Activated CD8-positive, alpha-beta memory T cell treated with anti-CD3 and anti-CD28 coated beads, Interleukin-2, amount 50 U/mL, for 1 hour (primary cell): ENCODE measurements around the gene CTDSP1.
A peak's percentile ranks its signal among the peaks of the same experiment; 100 is the strongest.

Source experiments
- DNase-seq: peaks from one replicate; pipeline ENCODE4 v3.0.0-alpha.2; 2020; ENCODE audit errors: extremely low read depth

The CTDSP1 gene

DNA sequence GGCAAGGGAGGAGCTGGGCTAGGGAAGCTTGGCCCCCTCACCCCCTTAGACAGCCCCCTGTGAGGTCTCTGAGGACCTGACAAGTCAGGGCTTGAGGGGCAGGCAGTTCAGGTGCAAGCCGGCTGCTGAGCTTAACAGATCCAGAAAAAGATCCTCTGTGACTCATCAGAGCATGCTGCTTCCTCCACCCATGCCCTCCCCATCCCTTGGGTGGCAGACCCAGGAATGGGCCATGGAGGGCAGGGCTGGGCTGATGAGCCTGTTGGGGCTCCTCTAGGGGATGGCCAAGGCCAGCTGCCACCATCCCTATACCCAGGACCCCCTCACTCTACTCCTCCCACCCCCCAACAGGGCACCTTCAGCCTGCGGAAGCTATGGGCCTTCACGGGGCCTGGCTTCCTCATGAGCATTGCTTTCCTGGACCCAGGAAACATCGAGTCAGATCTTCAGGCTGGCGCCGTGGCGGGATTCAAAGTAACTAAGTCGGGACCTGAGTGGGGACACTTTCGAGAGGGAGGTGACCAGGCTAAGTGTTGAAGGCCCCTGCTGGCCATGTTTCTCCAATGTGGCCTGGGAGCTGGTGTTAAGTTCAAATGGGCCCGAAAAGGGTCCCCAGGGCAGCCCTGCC lies 15.7 kb upstream of the CTDSP1 start:
- no peak for DNase-seq

DNA sequence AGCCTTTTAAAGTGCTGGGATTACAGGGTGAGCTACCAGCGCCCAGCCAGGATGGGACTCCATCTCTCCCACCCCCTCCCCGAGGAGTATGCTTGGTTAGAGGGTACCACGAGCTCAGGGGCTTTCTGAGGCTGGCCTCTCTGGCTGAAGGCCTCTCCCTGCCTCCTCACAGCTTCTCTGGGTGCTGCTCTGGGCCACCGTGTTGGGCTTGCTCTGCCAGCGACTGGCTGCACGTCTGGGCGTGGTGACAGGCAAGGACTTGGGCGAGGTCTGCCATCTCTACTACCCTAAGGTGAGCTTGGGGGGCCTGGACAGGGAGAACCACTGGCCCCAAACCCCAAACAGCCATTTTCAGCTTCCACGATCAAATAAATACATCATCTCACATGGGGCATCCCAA lies 14.7 kb upstream of the CTDSP1 start:
- DNase-seq = no peak

DNA sequence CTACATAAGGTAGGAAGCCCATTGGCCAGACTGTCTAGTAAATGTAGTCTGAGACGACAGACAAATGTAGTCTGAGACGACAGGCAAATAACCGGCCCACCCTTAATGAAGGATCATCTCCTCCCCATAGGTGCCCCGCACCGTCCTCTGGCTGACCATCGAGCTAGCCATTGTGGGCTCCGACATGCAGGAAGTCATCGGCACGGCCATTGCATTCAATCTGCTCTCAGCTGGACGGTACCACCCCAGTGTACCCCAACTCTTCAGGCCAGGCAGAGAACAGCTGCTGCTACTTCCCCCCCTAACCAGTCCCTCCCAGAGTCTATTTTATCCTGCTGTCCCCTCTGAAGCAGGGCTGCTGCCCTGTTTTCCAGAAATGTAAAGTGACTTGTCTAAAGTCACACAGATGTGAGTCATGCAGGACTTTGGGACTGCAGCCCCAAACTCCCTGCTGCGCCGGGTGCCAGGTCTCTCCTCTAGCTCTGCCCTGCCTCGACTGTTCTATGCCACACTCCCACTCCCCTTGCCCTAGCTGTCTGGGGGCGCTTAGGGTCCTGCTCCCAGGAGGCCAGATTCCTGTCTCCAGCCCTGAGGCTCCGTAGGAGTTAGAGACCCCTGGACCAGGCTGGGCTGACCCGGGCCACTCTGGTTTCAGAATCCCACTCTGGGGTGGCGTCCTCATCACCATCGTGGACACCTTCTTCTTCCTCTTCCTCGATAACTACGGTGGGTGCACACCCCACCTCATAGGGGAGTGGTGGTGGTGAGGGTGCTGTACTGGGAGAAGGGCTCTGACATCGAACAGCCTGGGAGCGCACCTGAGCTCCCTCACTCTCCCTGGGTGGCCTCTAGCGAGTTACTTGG lies 12.9 kb upstream of the CTDSP1 start:
- DNase-seq = no peak

DNA sequence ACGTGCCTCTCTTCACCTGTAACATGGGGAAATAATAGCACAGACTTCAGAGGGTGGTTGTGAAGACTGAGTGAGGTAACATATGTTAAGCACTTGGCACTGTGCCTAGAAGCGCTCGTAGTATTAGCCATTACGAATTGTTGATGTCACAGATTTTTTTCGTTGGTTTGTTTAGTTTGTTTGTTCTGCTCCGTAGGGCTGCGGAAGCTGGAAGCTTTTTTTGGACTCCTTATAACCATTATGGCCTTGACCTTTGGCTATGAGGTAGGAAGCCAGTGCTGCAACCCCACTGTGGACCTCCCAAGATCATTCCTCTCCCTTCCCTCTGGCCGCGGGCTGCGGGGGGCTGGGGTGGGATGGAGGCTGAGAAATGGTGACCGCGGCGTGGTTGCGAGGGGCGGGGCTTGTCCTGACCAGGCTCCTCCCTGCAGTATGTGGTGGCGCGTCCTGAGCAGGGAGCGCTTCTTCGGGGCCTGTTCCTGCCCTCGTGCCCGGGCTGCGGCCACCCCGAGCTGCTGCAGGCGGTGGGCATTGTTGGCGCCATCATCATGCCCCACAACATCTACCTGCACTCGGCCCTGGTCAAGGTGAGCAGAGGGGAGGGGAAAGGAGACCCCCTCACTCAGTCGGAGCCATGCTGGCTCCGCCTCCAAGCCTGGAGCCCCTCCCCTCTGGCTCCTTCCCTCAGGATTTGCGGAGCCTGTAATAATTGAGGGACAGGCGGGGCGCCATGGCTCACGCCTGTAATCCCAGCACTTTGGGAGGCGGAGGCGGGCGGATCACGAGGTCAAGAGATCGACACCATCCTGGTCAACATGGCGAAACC lies 12.1 kb upstream of the CTDSP1 start:
- DNase-seq = no peak

DNA sequence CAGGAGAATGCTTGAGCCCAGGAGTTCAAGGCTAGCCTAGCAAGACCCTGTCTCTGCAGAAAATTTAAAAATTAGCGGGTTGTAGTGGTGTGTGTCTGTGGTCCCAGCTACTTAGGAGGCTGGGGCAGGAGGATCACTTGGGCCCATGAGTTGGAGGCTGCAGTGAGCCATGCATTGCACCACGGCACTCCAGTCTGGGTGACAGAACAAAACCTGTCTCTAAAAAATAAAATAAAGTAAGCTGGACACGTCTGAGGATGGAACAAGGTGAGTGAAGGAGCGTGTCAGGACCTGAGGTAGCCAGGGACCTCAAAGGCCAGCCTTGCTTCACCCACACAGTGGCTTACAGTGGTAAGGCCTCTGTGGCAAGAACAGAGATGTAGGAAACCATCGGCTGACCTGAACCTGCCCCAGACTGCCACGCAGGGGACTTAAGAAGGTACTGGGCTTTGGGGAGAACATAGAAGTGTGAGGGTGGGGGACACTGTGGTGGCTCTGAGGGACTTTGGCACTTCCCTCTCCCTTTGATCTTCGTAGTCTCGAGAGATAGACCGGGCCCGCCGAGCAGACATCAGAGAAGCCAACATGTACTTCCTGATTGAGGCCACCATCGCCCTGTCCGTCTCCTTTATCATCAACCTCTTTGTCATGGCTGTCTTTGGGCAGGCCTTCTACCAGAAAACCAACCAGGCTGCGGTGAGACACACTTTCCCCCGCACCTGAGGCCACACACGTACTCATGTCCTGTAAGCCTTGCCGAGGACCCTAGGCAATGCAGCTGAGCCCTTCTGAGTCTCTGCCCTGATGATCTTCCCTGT lies 10.1 kb upstream of the CTDSP1 start:
- DNase-seq = no peak

DNA sequence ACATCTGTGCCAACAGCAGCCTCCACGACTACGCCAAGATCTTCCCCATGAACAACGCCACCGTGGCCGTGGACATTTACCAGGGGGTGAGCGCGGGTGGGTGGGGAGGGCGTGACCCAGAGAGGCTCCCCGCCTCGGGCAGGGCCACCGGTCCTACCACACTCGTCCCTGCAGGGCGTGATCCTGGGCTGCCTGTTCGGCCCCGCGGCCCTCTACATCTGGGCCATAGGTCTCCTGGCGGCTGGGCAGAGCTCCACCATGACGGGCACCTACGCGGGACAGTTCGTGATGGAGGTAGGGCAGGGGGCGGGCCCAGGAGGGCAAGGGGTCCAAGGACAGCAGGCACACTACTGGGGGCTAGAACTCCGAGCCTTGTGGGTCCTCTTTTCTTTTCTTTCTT lies 8.5 kb upstream of the CTDSP1 start:
- DNase-seq = no peak

DNA sequence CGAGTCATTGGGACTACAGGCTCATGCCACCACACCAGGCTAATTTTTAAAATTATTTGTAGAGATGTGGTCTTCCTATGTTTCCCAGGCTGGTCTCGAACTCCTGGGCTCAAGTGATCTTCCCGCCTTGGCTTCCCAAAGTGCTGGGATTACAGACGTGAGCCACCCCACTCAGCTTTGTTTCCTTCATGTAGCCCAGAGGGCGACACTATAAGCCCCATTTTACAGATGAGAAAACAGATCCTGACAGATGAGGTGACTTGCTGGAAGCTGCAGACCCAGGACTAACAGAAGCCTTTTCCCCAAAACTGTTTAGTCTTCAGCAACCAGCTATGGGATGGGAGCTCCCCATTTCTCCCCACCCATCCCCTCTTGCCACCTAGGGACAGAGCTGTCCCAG lies 7.2 kb upstream of the CTDSP1 start:
- no peak for DNase-seq

DNA sequence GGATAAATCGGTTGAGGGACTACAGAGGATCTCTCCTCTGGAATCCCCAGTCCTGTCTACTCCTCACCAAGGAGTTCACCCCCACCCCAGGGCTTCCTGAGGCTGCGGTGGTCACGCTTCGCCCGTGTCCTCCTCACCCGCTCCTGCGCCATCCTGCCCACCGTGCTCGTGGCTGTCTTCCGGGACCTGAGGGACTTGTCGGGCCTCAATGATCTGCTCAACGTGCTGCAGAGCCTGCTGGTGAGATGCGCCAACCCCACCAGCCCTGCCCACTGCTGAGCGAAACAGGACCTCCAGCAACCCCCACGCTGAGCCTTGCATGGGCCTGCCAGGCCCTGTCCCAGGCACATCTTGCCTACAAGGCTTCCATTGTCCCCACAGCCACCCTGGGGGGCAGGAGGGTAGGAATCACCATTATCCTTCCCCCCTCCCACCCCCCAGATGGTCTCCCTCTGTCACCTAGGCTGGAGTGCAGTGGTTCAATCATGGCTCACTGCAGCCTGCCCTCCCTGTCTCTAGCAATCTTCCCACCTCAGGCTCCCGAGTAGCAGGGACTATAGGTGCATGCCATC lies 6.7 kb upstream of the CTDSP1 start:
- no peak for DNase-seq

DNA sequence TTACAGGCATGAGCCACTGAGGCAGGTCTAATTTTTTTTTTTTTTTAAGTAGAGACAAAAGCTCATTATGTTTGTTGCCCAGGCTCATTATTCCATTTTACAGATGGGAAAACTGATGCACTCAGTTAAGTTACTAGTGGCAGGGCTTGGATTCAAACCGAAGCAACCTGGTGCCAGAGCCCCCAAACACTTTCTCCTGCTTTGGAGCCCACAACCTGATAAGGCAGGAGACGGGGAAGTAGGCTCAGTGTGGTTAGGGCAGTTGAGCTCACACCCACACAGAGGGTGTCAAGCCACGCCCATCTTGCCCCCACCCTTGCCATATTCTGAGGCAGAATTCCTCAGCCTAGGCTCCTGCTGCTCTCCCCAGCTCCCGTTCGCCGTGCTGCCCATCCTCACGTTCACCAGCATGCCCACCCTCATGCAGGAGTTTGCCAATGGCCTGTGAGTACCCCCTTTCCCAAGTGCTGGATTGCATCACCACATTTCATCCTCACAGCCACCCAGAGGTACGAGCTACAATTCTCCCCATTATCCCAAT lies 5.8 kb upstream of the CTDSP1 start:
- no peak for DNase-seq

DNA sequence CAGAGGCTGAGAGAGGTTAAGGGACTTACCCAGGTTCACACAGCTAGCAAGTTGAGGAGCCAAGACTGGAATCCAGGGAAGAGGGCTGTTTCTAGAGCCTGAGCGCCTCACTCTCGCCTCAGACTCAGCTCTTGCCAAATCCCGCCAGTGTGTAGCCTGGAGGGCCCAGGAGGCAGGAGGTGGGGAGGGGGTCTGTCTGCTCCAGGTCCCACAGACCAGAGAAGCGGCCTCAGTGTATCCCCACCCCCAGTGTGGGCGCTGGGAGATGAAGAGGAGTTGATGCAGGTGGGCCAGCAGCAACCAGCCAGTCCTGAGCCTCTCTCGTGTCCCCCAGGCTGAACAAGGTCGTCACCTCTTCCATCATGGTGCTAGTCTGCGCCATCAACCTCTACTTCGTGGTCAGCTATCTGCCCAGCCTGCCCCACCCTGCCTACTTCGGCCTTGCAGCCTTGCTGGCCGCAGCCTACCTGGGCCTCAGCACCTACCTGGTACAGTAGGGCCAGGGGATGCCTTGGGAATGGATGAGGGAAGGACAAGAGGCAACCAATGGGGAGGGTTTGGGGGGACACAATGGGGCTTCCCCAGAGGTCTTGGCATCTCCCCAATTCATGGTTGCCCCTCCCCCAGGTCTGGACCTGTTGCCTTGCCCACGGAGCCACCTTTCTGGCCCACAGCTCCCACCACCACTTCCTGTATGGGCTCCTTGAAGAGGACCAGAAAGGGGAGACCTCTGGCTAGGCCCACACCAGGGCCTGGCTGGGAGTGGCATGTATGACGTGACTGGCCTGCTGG lies 5.2 kb upstream of the CTDSP1 start:
- no peak for DNase-seq

DNA sequence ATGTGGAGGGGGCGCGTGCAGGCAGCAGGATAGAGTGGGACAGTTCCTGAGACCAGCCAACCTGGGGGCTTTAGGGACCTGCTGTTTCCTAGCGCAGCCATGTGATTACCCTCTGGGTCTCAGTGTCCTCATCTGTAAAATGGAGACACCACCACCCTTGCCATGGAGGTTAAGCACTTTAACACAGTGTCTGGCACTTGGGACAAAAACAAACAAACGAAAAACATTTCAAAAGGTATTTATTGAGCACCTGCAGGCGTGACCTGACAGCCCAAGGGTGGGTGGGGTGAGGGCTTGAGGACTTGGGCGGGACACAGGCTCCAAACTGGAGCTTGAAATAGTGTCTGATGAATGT lies 4.6 kb upstream of the CTDSP1 start:
- no peak for DNase-seq

DNA sequence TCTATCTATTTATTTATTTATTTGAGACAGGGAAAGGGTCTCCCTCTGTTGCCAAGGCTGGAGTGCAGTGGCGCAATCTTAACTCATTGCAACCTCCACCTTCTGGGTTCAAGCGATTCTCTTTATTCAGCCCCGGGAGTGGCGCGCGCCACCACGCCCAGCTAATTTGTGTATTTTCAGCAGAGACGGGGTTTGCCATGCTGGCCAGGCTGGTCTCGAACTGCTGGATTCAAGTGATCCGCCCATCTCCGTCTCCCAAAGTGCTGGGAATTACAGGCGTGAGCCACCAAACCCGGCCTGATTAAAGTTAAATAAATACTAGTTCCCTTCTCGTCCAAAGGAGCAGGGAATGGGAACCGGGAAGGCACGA lies 4.2 kb upstream of the CTDSP1 start:
- no peak for DNase-seq

DNA sequence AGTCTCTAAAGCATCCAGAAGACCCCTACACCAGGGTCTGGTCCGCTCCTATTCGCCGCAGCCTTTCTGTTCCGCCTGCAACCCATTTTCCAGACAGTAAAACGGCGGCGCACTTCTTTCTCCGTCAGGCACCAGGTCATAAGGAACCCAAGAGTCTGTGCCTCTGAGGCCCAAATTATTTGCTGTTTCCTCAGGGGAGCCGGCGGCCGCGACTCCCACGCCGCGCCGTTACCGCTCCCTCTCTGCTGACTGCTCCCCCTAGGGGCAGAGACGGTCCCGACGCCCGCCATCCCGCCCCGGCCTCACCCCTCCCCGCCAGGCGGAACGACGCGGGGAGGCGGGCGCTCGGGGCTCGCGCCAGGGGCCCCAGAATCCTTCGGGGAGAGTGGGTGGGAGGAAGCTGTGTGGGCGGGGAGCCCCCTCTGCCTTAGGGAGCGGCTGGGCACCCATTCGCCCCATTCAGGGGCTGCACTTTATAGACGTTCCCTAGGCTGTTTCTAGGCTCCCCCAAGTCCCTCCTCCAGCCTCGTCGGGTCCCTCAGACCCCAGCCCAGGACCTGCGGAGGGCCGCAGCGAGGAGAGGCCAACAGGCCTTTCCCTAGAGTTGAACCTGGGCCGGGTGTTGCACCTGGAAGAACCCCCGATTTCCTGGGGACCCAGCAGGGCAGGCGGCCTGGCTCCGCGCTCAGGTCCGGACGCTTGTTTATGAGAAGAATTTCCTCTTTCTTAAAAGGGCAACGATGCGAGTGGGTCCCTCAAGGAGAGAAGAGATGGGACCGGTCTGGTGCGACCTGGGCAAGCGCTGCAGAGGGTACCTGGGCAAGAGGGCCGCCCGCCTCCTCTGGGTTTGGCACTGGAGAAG lies 3.6 kb upstream of the CTDSP1 start:
- DNase-seq = peak; percentile 88

DNA sequence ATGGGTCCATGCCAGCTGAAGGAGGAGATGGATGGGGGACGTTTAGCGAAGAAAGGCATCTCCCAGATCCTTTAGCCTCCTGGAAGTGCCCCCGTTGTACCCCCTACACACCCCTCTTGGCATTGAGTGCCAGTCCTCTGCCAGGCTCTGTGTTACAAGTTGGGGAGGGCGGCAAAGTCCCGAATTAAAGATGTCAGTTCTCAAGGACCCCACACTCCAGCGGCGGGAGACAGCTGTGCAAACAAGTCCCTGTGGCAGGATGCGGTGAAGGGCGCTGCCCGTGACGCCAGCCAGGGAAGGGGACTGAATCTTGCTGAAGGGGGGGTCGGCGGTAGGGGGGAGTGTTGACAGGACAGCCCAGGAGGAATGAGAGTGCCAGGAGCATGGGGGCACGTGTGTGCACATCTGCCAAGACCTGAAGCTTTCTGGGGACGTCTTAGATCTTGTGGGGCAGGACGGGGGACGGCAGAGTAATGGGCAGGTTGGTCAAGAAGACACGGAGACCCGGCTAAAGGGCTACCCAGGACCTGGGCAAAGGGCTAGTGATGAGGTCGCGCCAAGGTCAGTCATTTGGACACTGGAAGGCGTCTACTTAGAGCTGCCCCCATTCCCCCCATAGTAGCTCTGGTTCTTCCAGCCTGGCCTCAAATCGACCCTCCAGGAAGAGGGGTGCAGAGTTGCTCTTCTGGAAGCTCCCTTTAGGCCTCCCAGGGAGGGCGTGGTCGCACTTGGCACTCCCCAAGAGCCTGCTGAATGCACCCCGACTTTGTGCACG lies 2.8 kb upstream of the CTDSP1 start:
- DNase-seq = peak; percentile 70

DNA sequence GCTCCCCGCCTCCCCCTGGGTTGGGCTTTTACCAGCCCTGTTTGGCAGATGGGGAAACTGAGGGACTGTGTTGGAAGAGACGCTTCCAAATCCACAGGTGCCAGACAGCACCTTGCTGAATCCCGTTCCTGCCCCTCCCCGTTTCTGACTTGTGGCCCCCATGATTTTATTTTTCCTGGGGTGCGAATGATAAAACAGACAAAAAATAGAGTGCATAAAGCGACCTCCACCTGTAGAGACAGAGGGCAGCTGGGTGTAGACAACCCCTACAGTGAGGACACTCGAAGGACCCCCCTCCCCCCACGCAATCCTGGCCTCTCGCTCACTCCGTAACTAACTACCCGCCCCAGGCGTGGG lies 2.2 kb upstream of the CTDSP1 start:
- no peak for DNase-seq

DNA sequence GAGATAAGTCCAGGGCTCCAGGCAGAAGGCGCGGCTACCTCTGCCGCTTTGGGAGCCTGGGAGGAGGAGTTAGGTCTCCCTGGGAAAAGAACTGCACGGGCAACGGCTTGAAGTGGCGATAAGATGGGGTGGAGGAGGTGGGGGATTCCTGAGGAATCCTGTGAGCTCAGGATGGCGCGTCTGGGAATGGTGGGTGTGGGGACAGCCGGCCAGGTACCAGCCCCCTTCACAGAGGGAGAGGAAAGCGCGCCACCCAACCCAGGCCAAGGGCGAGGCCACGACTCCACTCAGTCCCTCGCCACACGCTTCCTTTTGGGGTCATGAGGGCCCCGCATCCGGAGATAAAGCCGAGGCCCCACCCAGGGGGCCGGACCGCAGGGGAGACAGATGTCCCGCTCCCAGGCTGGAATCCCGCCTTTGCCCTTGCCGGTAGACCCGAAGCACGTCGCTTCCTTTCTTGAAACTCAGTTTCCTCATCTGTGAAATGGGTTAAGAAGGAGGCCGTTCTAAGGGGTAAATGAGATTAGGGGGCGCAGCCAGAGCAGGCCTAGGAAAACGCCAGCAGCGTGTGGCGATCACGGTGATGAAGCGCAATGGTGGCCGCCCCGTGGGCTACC lies 1.7 kb upstream of the CTDSP1 start:
- no peak for DNase-seq

DNA sequence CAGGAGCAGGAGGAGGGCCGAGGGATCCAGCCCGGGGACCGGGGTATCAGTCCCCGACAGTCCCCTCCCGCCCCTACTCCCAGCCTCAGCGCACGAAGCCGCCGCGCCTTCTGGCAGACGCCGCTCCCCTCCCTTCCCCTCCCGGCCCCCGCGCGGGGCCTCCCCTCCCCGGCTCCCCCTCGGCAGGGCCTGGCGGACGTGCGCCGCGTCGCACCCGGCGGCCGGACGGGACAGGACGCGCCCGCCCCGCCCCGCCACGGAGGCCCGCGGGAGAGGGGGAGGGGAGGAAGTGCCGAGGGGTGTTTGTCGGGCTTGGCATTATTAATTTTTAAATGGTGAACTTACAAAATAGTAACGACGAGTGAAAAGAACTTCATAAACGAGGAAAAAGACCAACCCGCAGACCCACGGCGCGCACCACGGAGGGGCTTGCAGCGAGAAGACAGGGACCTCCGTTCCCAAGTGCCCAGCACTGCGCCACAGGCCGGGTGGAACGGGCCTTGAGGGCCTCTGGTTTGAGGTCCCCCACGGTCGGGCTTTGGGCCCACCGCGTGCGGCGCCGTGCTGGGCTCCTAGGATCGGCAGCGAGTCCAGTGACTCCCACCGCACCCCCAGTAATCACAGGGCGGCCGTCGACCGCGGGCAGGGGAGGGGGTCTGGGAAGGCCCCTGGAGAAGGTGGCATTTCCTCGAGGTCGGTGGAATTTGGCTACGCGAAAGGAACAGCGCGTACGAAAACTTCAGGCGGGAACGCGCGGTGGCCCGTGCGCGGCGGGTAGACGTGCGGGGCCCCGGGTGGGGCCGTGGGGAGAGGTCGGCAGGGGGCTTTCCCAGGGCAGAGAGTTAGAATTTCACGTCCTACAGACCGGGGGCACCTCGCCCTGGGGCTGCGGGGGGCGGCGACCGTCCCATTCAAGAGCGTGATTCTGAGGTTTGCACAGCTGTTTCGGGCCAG lies 954 bp upstream of the CTDSP1 start:
- no peak for DNase-seq
